OCI-LY7 (cell line): ENCODE results near the gene PMP22.

Experiments
- CTCF ChIP-seq: fragments of 200-600 bp; sonication (generic); conservative IDR thresholded peaks from 2 replicates; pipeline ENCODE4 v1.5.1; 2014; ENCODE audit warnings: mild to moderate bottlenecking, antibody characterized with exemption, low read length, moderate library complexity, mixed read lengths
- EZH2phosphoT487 ChIP-seq: fragments of 200-600 bp; sonication (generic); IDR thresholded peaks from 2 replicates; pipeline ENCODE4 v1.6.1; 2018; ENCODE audit warnings: low read depth, borderline replicate concordance, mild to moderate bottlenecking, mixed run types, antibody characterized with exemption, low read length, moderate library complexity, mixed read lengths

GRCh38 chr17:15233022-15233805 lies 31.9 kb downstream of the PMP22 start:
- TF ChIP-seq CTCF (peak; percentile 54), EZH2phosphoT487 (no peak)
